HepG2 (cell line): Measurements from ENCODE around the gene TRMT5. TPM values are rescaled to one million over a fixed set of nuclear protein-coding genes. Genes with fewer than 3 reads are reported as not detected.

Experiments
- ATAC-seq: fragments of 200-7000 bp; cut with Tn5 transposase; 3 replicates; pipeline ENCODE4 v1.9.1; 2020; ENCODE audit warnings: mild to moderate bottlenecking, moderate library complexity
- BruUV-seq: library from RNA; stranded (reverse); fragments of 400-500 nt; replicated peaks from 2 replicates; lab custom pipeline; 2021; lab: Mats Ljungman, UMichigan
- CTCF ChIA-PET: fragments of 300-600 bp; formaldehyde crosslinking; extraction: SDS; loops from one replicate; lab custom pipeline; 2021; ENCODE audit warnings: low total read pairs, inconsistent platforms, low intra/inter-chr PET ratio; lab: Yijun Ruan, JAX
- POLR2A ChIA-PET: fragments of 350-600 bp; sonication (Branson Sonifier 250); formaldehyde crosslinking; loops from one replicate; lab custom pipeline; 2020; ENCODE audit warnings: antibody characterized with exemption, inconsistent platforms; lab: Yijun Ruan, JAX
- DNase-seq: peaks from one replicate; pipeline ENCODE4 v3.0.0-alpha.2; 2015; ENCODE audit warnings: low spot score
- FAIRE-seq: peaks from 3 replicates; lab custom pipeline; 2011; peaks lifted over from hg19 to GRCh38; lab: Jason Lieb, UNC
- H2AFZ ChIP-seq: one replicate; pipeline ENCODE4 v1.6.1; 2011; ENCODE audit warnings: low read length, inconsistent platforms
- H3K27ac ChIP-seq: fragments of 300-600 bp; 3 replicates; pipeline ENCODE4 v1.8.0; 2011; ENCODE audit warnings: mixed run types, mild to moderate bottlenecking, mixed read lengths, low read length, inconsistent platforms; ENCODE audit not compliant: insufficient read depth; ENCODE audit errors: extremely low read length
- H3K27me3 ChIP-seq, 2 experiments: fragments of 200-600 bp in 1 of 2; 2 replicates in 1 of 2; 3 replicates in 1 of 2; pipeline versions ENCODE4 v1.6.0 to v1.8.0; 2011; ENCODE audit warnings: low read length in 2 of 2, mild to moderate bottlenecking in 2 of 2, moderate library complexity in 2 of 2, inconsistent platforms in 1 of 2; ENCODE audit not compliant: insufficient read depth in 2 of 2, control insufficient read depth in 1 of 2
- H3K36me3 ChIP-seq, 2 experiments: fragments of 200-600 bp in 1 of 2; replicated peaks in 1 of 2; 2 replicates in 1 of 2; 3 replicates in 1 of 2; pipeline versions ENCODE4 v1.5.1 to v1.8.0; 2011; ENCODE audit warnings: low read length in 2 of 2, inconsistent platforms in 1 of 2; ENCODE audit not compliant: insufficient read depth in 2 of 2, control insufficient read depth in 1 of 2
- H3K4me1 ChIP-seq: 2 replicates; pipeline ENCODE4 v1.5.1; 2012; ENCODE audit warnings: low read length, inconsistent platforms; ENCODE audit not compliant: insufficient read depth
- H3K4me2 ChIP-seq: 2 replicates; pipeline ENCODE4 v1.6.0; 2011; ENCODE audit warnings: low read depth, low read length, inconsistent platforms
- H3K4me3 ChIP-seq, 3 experiments: fragments of 200-600 bp in 1 of 3; sonication (generic), shearing (Covaris generic) in 1 of 3; replicated peaks in 1 of 3; 2 replicates each; pipeline ENCODE4 v1.5.1; 2011 to 2016; ENCODE audit warnings: low read length in 3 of 3, inconsistent platforms in 2 of 3, low read depth in 2 of 3, mild to moderate bottlenecking in 2 of 3, control low read depth in 1 of 3, mixed read lengths in 1 of 3; ENCODE audit not compliant: insufficient read depth in 1 of 3
- H3K79me2 ChIP-seq: one replicate; pipeline ENCODE4 v1.6.1; 2011; ENCODE audit warnings: low read length, inconsistent platforms; ENCODE audit not compliant: insufficient read depth
- H3K9ac ChIP-seq: 2 replicates; pipeline ENCODE4 v1.6.0; 2011; ENCODE audit warnings: mild to moderate bottlenecking, low read depth, low read length, inconsistent platforms; ENCODE audit not compliant: insufficient read depth
- H3K9me3 ChIP-seq: 2 replicates; pipeline ENCODE4 v1.5.1; 2012; ENCODE audit warnings: mild to moderate bottlenecking, low read length
- H4K20me1 ChIP-seq: 2 replicates; pipeline ENCODE4 v1.6.0; 2011; ENCODE audit warnings: inconsistent platforms, mild to moderate bottlenecking, low read length, moderate library complexity; ENCODE audit not compliant: insufficient read depth
- CREM ChIP-seq, 2 experiments: sonication (generic) in 1 of 2; formaldehyde crosslinking in 1 of 2; IDR thresholded peaks; 2 replicates each; pipeline versions ENCODE4 v1.4.0 to v1.6.1; 2016 to 2020; ENCODE audit warnings: antibody characterized with exemption in 1 of 2, mild to moderate bottlenecking in 1 of 2, missing genetic modification reagents in 1 of 2
- GABPA ChIP-seq, 2 experiments: IDR thresholded peaks; 2 replicates each; pipeline ENCODE4 v1.6.1; 2011 to 2016; ENCODE audit warnings: low read depth in 2 of 2, low read length in 1 of 2, missing biosample characterization in 1 of 2, missing genetic modification characterization in 1 of 2
- MED1 ChIP-seq: sonication (generic); formaldehyde crosslinking; IDR thresholded peaks from 2 replicates; pipeline ENCODE4 v1.4.0; 2020; ENCODE audit warnings: missing genetic modification reagents
- NAIF1 ChIP-seq: sonication (generic); formaldehyde crosslinking; IDR thresholded peaks from 2 replicates; pipeline ENCODE4 v1.5.0; 2020; ENCODE audit warnings: mild to moderate bottlenecking, missing genetic modification reagents, borderline replicate concordance
- NCOA5 ChIP-seq: sonication (generic); formaldehyde crosslinking; IDR thresholded peaks from 2 replicates; pipeline ENCODE4 v1.4.0; 2020; ENCODE audit warnings: missing genetic modification reagents
- NCOR1 ChIP-seq: fragments of 200-600 bp; sonication (generic); IDR thresholded peaks from 2 replicates; pipeline ENCODE4 v1.7.0; 2017; ENCODE audit warnings: antibody characterized with exemption, low read length, borderline replicate concordance
- RCOR2 ChIP-seq: IDR thresholded peaks from 2 replicates; pipeline ENCODE4 v1.6.1; 2016; ENCODE audit warnings: missing biosample characterization, missing genetic modification reagents
- RFX3 ChIP-seq: IDR thresholded peaks from 2 replicates; pipeline ENCODE4 v1.6.1; 2016; ENCODE audit warnings: missing biosample characterization, missing genetic modification reagents
- TCF12 ChIP-seq, 2 experiments: fragments of 450-650 bp in 1 of 2; sonication (generic) in 1 of 2; formaldehyde crosslinking in 1 of 2; IDR thresholded peaks; 2 replicates each; pipeline versions ENCODE4 v1.6.1 to v1.8.0; 2017 to 2022; ENCODE audit warnings: antibody characterized with exemption in 1 of 2, mild to moderate bottlenecking in 1 of 2, missing genetic modification reagents in 1 of 2, moderate library complexity in 1 of 2
- ZBTB21 ChIP-seq: sonication (generic); formaldehyde crosslinking; IDR thresholded peaks from 2 replicates; pipeline ENCODE4 v1.4.0; 2020; ENCODE audit warnings: missing genetic modification reagents
- ZFY ChIP-seq: sonication (generic); formaldehyde crosslinking; IDR thresholded peaks from 2 replicates; pipeline ENCODE4 v1.4.0; 2020; ENCODE audit warnings: missing genetic modification reagents
- WGBS: methylation state at CpG from one replicate; pipeline ENCODE4 v1.1.6; 2017; ENCODE audit warnings: low lambda C conversion rate; 5-methylcytosine and 5-hydroxymethylcytosine counted together
- in situ Hi-C: cut with HindIII; loops from 2 replicates; pipeline ENCODE4 v1.10.0; 2017; ENCODE audit warnings: low pct_unique_long_range_greater_than_20kb; ENCODE audit not compliant: extremely low pct_ligation_motif_present
- intact Hi-C: fragments of 100-400 bp; cut with micrococcal nuclease; formaldehyde crosslinking; loops from one replicate; pipeline ENCODE4 v1.10.0; 2022; ENCODE audit not compliant: unreplicated experiment
- polyA plus RNA-seq, 8 experiments: library from polyadenylated mRNA; depleted of rRNA in 3 of 8; stranded (reverse) in 7 of 8; unstranded in 1 of 8; fragments of >200 nt; fragmentation: Illumina TruSeq in 4 of 8; extraction: Trizol in 4 of 8; gene quantifications; 2 replicates each; pipeline versions ENCODE4 v1.2.1 to v1.2.3, GENCODE V29; 2011 to 2016; ENCODE audit warnings: low read depth in 4 of 8, missing spikeins in 1 of 8, mixed read lengths in 1 of 8; ENCODE audit not compliant: insufficient read depth in 1 of 8
- total RNA-seq, 5 experiments: library from RNA; depleted of rRNA; stranded (reverse); fragments of >200 nt; fragmentation: Illumina TruSeq; extraction: Trizol; gene quantifications; 2 replicates each; pipeline ENCODE4 v1.2.3, GENCODE V29; 2016; ENCODE audit warnings: low read depth in 1 of 5

The TRMT5 gene
- total and polyA plus RNA-seq, 2 of the 13 experiments (the other 11 are each of a cell fraction or from before 2014, with no cell fraction given) = 3.6 to 16.0 TPM

DNA sequence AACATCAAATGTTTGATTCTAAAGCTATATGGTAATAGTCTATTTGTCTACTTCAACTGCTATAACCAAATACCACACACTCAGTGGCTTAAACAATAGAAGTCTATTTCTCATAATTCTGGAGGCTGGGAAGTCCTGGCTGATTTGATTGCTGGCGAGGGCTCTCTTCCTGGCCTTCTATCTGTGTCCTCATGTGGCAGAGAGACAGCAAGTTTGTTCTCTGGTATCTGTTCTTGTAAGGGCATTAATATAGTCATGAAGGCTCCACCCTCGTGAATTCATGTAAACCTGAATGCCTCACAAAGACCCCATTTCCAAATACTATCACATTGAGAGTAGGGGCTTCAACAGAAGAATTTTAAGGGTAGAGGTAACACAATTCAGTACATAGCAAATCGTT, 34.1 kb downstream of the TRMT5 start:
- no TSS peak for BruUV-seq
- no peak overlapping the region for H3K27ac ChIP-seq
- CTCF ChIA-PET = no interaction called here

DNA sequence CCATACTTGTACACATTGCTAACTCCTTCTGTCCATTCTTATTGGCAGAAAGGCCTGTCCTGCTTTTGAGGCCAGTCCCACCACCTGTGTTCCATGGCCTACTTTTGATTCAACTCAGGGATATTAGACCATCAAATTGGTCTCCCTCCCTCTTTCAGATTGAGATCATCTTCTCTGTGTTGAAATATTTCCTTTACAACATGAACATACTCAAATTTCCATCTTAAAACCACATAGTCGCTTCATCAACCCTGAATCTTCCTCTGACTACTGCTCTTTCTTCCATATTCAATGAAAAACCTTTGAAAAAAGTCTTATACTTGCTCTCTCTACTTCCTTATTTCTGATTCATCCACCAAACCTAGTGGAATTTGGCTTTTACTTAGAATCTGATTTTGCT, 34.9 kb downstream of the TRMT5 start:
- intact Hi-C loops (no loop called here), in situ Hi-C loops (no loop called here)
- no peaks in the 10 kb centered on the region for H3K4me1 ChIP-seq
- DNase-seq (no peak), ATAC-seq (no peak), FAIRE-seq (no peak)
- BruUV-seq = no TSS peak
- CTCF ChIA-PET = no interaction called here
- H3K4me2 ChIP-seq = no peak overlapping the region
- no peaks in the 10 kb centered on the region for H3K27me3 ChIP-seq
- POLR2A ChIA-PET = no interaction called here
- no peak overlapping the region for H3K9ac ChIP-seq
- H3K36me3 ChIP-seq = 0 out of 5 replicates have a peak, but pooled peaks cover 0 to 5% of the 10 kb centered on the region in 2 experiments
- H3K9me3 ChIP-seq = no peaks in the 10 kb centered on the region
- H3K27ac ChIP-seq = no peak overlapping the region
- no peaks in the 10 kb centered on the region for H3K79me2 ChIP-seq
- H4K20me1 ChIP-seq = no peaks in the 10 kb centered on the region
- WGBS = 97% methylated on average over 1 of the region's 1 CpG
- H3K4me3 ChIP-seq = no peak overlapping the region
- no peak overlapping the region for H2AFZ ChIP-seq
- TF ChIP-seq NCOR1 = no peak
- TF ChIP-seq, all 625 proteins: peak for 0

More for the DNA sequence above, 34.1 kb downstream of the TRMT5 start:
- no peaks in the 10 kb centered on the region for H3K27me3 ChIP-seq
- POLR2A ChIA-PET = no interaction called here
- peaks cover 6% of the 10 kb centered on the region for H3K4me1 ChIP-seq
- 0 out of 5 replicates have a peak, but pooled peaks cover 0 to 5% of the 10 kb centered on the region in 2 experiments for H3K36me3 ChIP-seq
- DNase-seq = no peak
- H3K4me2 ChIP-seq = no peak overlapping the region
- H3K9me3 ChIP-seq = no peaks in the 10 kb centered on the region
- intact Hi-C loops (no loop called here), in situ Hi-C loops (no loop called here)
- no peaks in the 10 kb centered on the region for H3K79me2 ChIP-seq
- WGBS = 88% methylated on average over 3 of the region's 3 CpGs
- no peak for TF ChIP-seq TCF12 (IDR thresholded peaks at IDR 0.05)
- no peak for TF ChIP-seq TCF12 (CRISPR knock-in tag; IDR thresholded peaks at IDR 0.05)
- no peak for TF ChIP-seq NCOA5 (CRISPR knock-in tag)
- no peak for TF ChIP-seq ZBTB21 (CRISPR knock-in tag)
- no peak for TF ChIP-seq GABPA (IDR thresholded peaks at IDR 0.05; ENCODE audit: low read depth, low read length)
- no peak for TF ChIP-seq GABPA (CRISPR knock-in tag; IDR thresholded peaks at IDR 0.05; ENCODE audit: low read depth)
- TF ChIP-seq ZFY (CRISPR knock-in tag) = no peak
- TF ChIP-seq NAIF1 (CRISPR knock-in tag) = no peak
- no peak for TF ChIP-seq RFX3 (CRISPR knock-in tag)
- TF ChIP-seq CREM (IDR thresholded peaks at IDR 0.05) = no peak
- no peak for TF ChIP-seq CREM (CRISPR knock-in tag; IDR thresholded peaks at IDR 0.05)
- no peak for TF ChIP-seq RCOR2 (CRISPR knock-in tag)
- no peak for TF ChIP-seq MED1
- no peak for ATAC-seq
- no peaks in the 10 kb centered on the region for H4K20me1 ChIP-seq
- no peak overlapping the region for H2AFZ ChIP-seq
- H3K4me3 ChIP-seq = no peak overlapping the region
- FAIRE-seq = no peak
- H3K9ac ChIP-seq = no peak overlapping the region
